Measurements from ENCODE around the gene CCDC106. TPM values are rescaled to one million over a fixed set of nuclear protein-coding genes. Genes with fewer than 3 reads are reported as not detected.

CCDC106 gene
- total and polyA plus RNA-seq, 2 donors from 2014 or later, result 22.7 to 51.9 TPM

- peak overlapping the region in 1 of 3 donors; percentile 19 for H3K9ac ChIP-seq (ENCODE audit: low read length in 3 of 3)
- DNase-seq (peak in 3 of 5 donors; percentile 45 to 62 (median 46)), FAIRE-seq (no peak)
- TF ChIP-seq, protein P1, sequence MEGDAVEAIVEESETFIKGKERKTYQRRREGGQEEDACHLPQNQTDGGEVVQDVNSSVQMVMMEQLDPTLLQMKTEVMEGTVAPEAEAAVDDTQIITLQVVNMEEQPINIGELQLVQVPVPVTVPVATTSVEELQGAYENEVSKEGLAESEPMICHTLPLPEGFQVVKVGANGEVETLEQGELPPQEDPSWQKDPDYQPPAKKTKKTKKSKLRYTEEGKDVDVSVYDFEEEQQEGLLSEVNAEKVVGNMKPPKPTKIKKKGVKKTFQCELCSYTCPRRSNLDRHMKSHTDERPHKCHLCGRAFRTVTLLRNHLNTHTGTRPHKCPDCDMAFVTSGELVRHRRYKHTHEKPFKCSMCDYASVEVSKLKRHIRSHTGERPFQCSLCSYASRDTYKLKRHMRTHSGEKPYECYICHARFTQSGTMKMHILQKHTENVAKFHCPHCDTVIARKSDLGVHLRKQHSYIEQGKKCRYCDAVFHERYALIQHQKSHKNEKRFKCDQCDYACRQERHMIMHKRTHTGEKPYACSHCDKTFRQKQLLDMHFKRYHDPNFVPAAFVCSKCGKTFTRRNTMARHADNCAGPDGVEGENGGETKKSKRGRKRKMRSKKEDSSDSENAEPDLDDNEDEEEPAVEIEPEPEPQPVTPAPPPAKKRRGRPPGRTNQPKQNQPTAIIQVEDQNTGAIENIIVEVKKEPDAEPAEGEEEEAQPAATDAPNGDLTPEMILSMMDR (IDR thresholded peaks at IDR 0.05; ENCODE audit: borderline replicate concordance, extremely low read depth, insufficient read depth), result peak; percentile 6
- H3K9me3 ChIP-seq (ENCODE audit: control insufficient read depth in 2 of 3, insufficient read depth in 1 of 3, low read length in 3 of 3), result no peaks in the 10 kb centered on the region
- H3K27ac ChIP-seq (ENCODE audit: low read depth in 2 of 2, low read length in 2 of 2), result no peak overlapping the region
- H3K4me3 ChIP-seq (ENCODE audit: low read length in 3 of 3), result no peak overlapping the region
- H3K27me3 ChIP-seq (ENCODE audit: control insufficient read depth, insufficient read depth, low read length), result no peaks in the 10 kb centered on the region
- intact Hi-C loops (cut with DNase I), result no loop called here
- no peaks in the 10 kb centered on the region for H3K36me3 ChIP-seq (ENCODE audit: control insufficient read depth in 2 of 3, insufficient read depth in 3 of 3, low read length in 3 of 3)
- H3K4me1 ChIP-seq (ENCODE audit: control insufficient read depth in 2 of 3, insufficient read depth in 2 of 3, low read depth in 1 of 3, low read length in 3 of 3), result peaks cover 3 to 44% (median 11%) of the 10 kb centered on the region in 3 donors
Observed at GRCh38 chr19:55638864-55639359, 9.1 kb upstream of the CCDC106 start.

DNA sequence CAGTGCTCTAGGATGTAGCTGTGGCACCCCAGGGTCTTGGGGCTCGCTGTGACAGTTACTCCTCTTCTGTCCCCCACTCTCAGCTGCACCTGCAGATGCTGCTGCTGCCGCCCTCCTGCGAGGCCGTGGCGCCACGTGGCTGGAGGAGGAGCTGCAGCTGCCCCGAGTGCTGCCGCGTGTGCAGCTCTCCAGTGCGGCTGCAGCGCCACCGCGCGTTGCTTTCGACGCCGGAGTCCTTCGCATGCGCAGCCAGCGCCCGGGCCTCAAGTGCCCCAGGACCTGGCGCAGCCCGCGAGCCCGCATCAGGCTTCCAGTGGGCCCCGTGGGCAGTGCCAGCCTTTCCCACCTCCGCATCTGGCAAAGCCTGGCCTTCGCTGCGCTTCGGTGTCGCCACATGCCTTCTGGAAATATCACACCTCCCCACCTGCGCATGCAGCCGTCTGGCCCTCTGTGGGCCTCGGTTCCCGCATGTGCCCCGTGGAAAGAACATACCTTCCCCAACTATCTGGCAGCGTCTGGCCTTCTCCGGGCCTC, 7.9 kb upstream of the CCDC106 start:
- intact Hi-C loops (cut with DNase I), result no loop called here
- H3K27me3 ChIP-seq (ENCODE audit: control insufficient read depth, insufficient read depth, low read length), result no peaks in the 10 kb centered on the region
- no peaks in the 10 kb centered on the region for H3K9me3 ChIP-seq (ENCODE audit: control insufficient read depth in 2 of 3, insufficient read depth in 1 of 3, low read length in 3 of 3)
- peak overlapping the region; percentile 17 to 55 (median 30) for H3K9ac ChIP-seq (ENCODE audit: low read length in 3 of 3)
- peak overlapping the region; percentile 77 to 89 for H3K27ac ChIP-seq (ENCODE audit: low read depth in 2 of 2, low read length in 2 of 2)
- peak overlapping the region; percentile 49 to 79 (median 60) for H3K4me3 ChIP-seq (ENCODE audit: low read length in 3 of 3)
- TF ChIP-seq, protein P1 (IDR thresholded peaks at IDR 0.05; ENCODE audit: borderline replicate concordance, extremely low read depth, insufficient read depth), result peak; percentile 52
- DNase-seq (peak; percentile 75 to 93 (median 85)), FAIRE-seq (no peak)
- no peaks in the 10 kb centered on the region for H3K36me3 ChIP-seq (ENCODE audit: control insufficient read depth in 2 of 3, insufficient read depth in 3 of 3, low read length in 3 of 3)
- peaks cover 3 to 50% (median 11%) of the 10 kb centered on the region in 3 donors for H3K4me1 ChIP-seq (ENCODE audit: control insufficient read depth in 2 of 3, insufficient read depth in 2 of 3, low read depth in 1 of 3, low read length in 3 of 3)

DNA sequence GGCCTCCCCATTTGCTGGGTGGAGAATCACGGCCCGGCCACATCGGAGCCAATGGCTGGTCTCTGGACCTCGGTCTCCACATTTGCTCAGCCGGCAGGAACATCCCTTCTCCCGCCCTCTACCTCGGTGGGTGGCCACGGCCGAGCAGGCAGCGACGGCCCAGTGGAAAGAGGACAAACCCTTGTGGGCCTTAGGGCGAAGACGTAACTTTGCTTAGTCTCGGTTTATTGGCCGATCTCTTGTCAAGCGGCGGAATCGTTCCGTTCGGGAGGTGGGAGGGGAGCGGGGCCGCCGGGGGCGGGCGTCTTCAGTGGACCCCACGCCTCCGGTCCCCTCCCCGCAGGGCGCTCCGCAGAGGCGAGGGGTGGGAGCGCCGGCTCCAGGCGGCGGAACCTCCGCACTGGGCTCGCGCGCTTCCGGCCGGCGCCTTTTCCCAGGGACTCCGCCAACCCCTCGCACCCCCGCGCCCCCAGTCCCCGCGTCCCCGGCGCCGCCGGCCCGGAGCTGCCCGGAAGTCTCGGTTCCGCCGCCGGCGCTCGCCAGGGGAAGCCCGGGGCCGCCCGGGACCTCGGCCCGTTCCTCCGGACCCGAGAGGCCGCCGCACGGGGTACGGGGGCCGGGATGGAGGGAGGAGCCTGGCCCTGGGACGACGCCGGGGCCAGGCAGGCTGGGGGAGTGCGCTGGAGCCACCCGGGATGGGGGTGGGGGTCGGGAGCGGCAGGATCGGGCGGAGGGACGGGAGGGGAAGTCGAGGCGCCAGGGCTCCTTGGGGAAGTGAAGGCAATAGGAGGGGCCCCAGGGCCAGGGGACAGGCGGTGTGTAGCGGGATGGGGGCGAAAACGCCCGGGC, 7.2 kb upstream of the CCDC106 start, which contains the start of gene ZNF580:
Gene ZNF580, plus strand, starts transcription at position 426 of the 849 bp plus-strand sequence. CDS start 1,507 bp downstream, outside the sequence.
- Histone ChIP-seq H3K9ac (ENCODE audit: low read length in 3 of 3) (peak within 1 kb of the TSS; percentile 50 to 84 (median 69)), H3K9me3 (ENCODE audit: control insufficient read depth in 2 of 3, insufficient read depth in 1 of 3, low read length in 3 of 3) (no peaks in the 10 kb centered on the region), H3K27me3 (ENCODE audit: control insufficient read depth, insufficient read depth, low read length) (no peaks in the 10 kb centered on the region), H3K27ac (ENCODE audit: low read depth in 2 of 2, low read length in 2 of 2) (peak within 1 kb of the TSS; percentile 77 to 89), H3K36me3 (ENCODE audit: control insufficient read depth in 2 of 3, insufficient read depth in 3 of 3, low read length in 3 of 3) (no peaks in the 10 kb centered on the region), H3K4me1 (ENCODE audit: control insufficient read depth in 2 of 3, insufficient read depth in 2 of 3, low read depth in 1 of 3, low read length in 3 of 3) (peaks cover under 1 to 46% (median 8%) of the 10 kb centered on the region in 3 donors), H3K4me3 (ENCODE audit: low read length in 3 of 3) (peak within 1 kb of the TSS; percentile 64 to 84 (median 79))
- intact Hi-C loops (cut with DNase I), result no loop called here
- TF ChIP-seq, protein P1 (IDR thresholded peaks at IDR 0.05; ENCODE audit: borderline replicate concordance, extremely low read depth, insufficient read depth), result no peak
- DNase-seq (peak; percentile 77 to 94 (median 88)), FAIRE-seq (no peak)
